ENCODE measurements around the gene GALNT14.

GRCh38 chr2:31051258-31052140, 86.7 kb downstream of the GALNT14 start:
- TF ChIP-seq CTCF (IDR thresholded peaks at IDR 0.05) (no peak), POLR2AphosphoS5 (IDR thresholded peaks at IDR 0.05) (no peak), POLR2A (IDR thresholded peaks at IDR 0.05) (no peak), EP300 (IDR thresholded peaks at IDR 0.05) (no peak)
